Skin epidermis (tissue), 12 donors: ENCODE results near the gene DLX3.
"Not testable (repeated sequence)": the region's sequence is repeated elsewhere in the genome, so short reads cannot be mapped to it uniquely, and the experiment has no call there.

Experiments
- H3K27ac ChIP-seq, 21 experiments: fragments of 200-600 bp; sonication (generic) in 11 of 21; one replicate each; pipeline ENCODE4 v1.5.0; 2020; ENCODE audit warnings: mild to moderate bottlenecking in 3 of 21, inconsistent platforms in 2 of 21, moderate library complexity in 2 of 21
- H3K4me3 ChIP-seq, 7 experiments: fragments of 200-600 bp; sonication (generic) in 2 of 7; one replicate each; pipeline ENCODE4 v1.5.0; 2020; ENCODE audit warnings: inconsistent platforms in 2 of 7, mild to moderate bottlenecking in 2 of 7, moderate library complexity in 1 of 7

The DLX3 gene

GRCh38 chr17:49995055-49995738 is at the start of gene DLX3:
Gene DLX3, minus strand, starts transcription at chr17:49995224. Its CDS starts 226 bp downstream, at chr17:49994998.
- peak within 1 kb of the TSS; percentile 33 to 56 (median 39) for H3K4me3 ChIP-seq
- H3K27ac ChIP-seq: peak within 1 kb of the TSS in 17 of 21 experiments; percentile 4 to 79 (median 63)

DNA sequence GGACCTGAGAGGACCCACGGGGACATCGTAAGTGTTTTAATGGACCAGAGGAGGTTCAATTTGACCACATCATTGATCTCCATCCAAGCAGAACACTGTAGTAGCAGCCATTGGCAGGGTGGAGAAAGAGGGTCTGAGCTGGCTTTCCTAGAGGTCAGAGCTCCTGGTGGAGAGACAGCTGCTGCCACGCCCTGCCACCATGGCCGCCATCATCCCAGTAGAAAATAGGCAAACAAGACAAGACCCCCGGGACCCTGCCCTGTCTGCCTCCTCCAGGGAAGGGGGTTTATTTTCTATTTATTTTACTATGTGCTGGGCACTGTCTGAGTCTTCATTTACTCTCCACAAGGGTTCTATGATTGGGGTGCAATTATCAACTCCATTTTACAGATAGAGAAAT is 49.5 kb upstream of the DLX3 start:
- Histone ChIP-seq H3K27ac (no peak overlapping the region), H3K4me3 (no peak overlapping the region)

DNA sequence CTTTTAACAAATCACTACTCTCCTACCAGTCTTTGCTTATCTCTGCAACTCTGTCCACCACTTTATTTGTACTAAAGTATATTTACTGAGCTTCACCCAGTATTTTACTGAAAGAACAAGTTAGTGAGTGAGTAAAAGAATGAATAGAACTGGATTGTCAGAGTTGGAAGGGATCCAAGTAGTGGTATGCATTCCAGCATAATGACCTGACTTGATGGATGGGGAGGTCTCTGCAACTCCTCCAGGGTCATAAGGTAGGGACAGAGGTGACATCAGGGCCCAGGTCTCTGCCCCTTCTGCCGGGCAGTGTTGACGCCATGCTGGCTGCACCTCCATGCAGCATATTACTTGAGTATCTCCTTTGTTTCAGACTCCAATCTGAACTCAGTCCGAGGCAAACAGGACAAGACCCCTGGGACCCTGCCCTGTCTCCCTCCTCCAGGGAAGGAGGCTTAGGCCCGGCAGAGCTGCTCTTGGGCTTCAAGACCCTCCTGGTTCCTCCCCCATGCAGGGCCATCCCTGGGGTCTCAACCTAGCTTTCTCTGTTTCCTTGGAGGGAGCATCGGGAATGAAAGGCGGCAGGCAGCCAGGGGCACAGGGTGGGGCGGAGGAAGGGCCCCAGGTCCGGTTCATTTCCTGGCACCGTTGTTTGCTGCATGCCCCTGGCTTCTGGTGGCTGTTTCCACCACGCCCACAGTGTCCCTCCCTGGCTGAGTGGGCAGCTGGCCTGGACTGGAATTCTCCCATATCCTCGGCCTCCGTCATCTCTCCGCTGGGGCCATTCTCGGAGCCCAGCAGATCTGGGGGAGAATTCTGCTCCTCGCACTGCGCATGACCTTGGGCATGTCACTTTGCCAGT is 48.5 kb upstream of the DLX3 start:
- no peak overlapping the region for H3K4me3 ChIP-seq
- H3K27ac ChIP-seq: peak overlapping the region in 3 of 21 experiments; percentile 27 to 45 (median 43)

- H3K27ac ChIP-seq: no peak overlapping the region
Observed at GRCh38 chr17:50042211-50042610, 47.2 kb upstream of the DLX3 start.

DNA sequence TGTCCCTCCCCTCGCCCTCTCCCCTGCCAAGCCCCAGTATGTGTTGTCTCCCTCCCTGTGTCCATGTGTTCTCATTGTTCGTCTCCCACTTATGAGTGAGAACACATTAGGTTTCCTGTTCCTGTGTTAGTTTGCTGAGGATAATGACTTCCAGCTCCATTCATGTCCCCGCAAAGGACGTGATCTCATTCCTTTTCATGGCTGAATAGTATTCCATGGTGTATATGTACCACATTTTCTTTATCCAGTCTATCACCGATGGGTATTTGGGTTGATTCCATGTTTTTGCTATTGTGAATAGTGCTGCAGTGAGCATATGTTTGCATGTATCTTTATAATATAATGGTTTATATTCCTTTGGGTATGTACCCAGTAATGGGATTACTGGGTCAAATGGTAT is 45.5 kb upstream of the DLX3 start:
- H3K4me3 ChIP-seq, H3K27ac ChIP-seq: not testable (repeated sequence)

More at GRCh38 chr17:50042211-50042610, 47.2 kb upstream of the DLX3 start:
- H3K4me3 ChIP-seq: no peak overlapping the region

DNA sequence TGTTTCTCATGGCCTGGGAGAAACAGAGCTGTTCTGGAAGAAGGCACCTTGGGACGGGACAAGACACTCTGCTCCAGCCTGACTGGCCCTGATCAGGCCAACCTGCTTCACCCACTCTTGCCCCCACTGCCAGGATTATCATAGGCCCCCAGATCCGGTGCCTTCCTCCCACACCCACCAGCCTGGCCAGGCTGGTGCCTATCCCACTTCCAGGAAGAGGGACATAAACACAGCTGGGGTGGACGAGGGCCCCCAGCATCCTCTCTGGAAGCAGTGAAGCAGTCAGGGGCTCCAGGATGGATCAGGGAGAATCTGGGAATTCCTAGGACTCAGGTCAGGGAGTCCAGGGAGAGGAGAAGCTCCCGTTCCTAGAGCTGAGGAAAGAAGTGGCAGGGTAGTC is 44.0 kb upstream of the DLX3 start:
- no peak overlapping the region for H3K4me3 ChIP-seq
- H3K27ac ChIP-seq: no peak overlapping the region

GRCh38 chr17:50037321-50038107 is 42.5 kb upstream of the DLX3 start:
- H3K27ac ChIP-seq: peak overlapping the region in 2 of 21 experiments; percentile 17 to 51
- no peak overlapping the region for H3K4me3 ChIP-seq

GRCh38 chr17:50036455-50037261 is 41.6 kb upstream of the DLX3 start:
- no peak overlapping the region for H3K4me3 ChIP-seq
- peak overlapping the region in 1 of 21 experiments; percentile 51 for H3K27ac ChIP-seq

DNA sequence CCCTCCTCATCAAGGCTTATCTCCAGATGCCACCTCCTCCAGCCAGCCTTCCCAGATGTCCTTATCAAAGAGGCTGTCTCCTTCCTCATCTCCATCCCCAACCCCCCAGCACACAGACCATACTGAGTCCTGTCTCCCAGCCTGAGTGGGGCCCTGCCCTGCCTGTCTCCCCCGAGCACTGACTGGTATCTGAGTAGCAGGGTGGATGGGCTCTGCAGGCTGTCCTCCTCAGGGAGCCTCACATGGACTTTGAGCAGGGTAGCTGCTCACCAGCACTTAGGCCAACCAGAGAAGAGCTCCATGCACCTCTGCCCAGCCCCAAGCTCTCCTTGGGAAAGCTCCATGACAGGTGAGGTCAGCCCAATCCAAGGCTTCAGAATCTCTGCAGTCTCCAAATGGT is 40.9 kb upstream of the DLX3 start:
- H3K4me3 ChIP-seq: no peak overlapping the region
- no peak overlapping the region for H3K27ac ChIP-seq

GRCh38 chr17:50035421-50035879 is 40.4 kb upstream of the DLX3 start:
- Histone ChIP-seq H3K4me3 (no peak overlapping the region), H3K27ac (no peak overlapping the region)

GRCh38 chr17:50034498-50035364 is 39.7 kb upstream of the DLX3 start:
- Histone ChIP-seq H3K4me3 (no peak overlapping the region), H3K27ac (no peak overlapping the region)

DNA sequence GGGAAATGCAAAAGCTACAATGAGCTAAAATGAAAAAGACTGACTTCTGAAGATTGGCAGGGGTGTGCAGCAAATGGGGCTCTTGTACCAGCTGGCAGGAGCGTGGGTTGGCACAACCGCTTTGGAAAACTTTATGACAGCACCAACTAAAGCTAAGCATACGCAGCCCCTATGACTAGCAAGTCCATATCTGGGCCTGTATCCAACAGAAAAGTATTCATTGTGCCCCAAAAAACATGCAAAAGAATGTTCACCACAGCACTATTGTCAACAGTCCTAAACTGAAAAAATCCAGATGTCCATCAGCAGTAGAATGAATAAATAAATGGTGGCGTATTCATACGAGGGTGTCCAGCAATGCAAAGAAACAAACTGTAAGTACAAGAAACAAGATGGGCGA is 38.3 kb upstream of the DLX3 start:
- no peak overlapping the region for H3K27ac ChIP-seq
- H3K4me3 ChIP-seq: no peak overlapping the region

GRCh38 chr17:50029185-50029584 is 34.2 kb upstream of the DLX3 start:
- Histone ChIP-seq H3K4me3 (no peak overlapping the region), H3K27ac (peak overlapping the region in 2 of 21 experiments; percentile 46 to 75)

DNA sequence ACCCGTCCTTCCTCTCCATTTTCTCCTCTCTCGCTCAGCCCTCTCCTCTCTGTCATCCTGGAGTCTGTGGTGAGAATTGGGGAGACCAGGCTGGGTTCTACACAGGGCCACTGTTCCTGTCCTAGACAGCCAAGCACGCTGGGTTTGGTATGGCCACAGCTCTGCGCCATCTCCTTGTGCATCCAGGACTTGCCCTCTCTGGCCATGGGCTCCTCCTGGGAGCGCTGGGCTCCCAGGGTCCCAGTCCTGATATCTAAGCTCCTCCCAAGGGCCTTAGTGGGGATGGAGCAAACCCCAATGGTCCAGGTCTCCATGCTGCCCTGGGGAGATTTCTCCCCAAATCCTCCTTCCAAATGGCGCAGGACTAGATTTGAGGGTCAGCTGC is 33.7 kb upstream of the DLX3 start:
- Histone ChIP-seq H3K4me3 (no peak overlapping the region), H3K27ac (peak overlapping the region in 8 of 21 experiments; percentile 18 to 75 (median 49))

DNA sequence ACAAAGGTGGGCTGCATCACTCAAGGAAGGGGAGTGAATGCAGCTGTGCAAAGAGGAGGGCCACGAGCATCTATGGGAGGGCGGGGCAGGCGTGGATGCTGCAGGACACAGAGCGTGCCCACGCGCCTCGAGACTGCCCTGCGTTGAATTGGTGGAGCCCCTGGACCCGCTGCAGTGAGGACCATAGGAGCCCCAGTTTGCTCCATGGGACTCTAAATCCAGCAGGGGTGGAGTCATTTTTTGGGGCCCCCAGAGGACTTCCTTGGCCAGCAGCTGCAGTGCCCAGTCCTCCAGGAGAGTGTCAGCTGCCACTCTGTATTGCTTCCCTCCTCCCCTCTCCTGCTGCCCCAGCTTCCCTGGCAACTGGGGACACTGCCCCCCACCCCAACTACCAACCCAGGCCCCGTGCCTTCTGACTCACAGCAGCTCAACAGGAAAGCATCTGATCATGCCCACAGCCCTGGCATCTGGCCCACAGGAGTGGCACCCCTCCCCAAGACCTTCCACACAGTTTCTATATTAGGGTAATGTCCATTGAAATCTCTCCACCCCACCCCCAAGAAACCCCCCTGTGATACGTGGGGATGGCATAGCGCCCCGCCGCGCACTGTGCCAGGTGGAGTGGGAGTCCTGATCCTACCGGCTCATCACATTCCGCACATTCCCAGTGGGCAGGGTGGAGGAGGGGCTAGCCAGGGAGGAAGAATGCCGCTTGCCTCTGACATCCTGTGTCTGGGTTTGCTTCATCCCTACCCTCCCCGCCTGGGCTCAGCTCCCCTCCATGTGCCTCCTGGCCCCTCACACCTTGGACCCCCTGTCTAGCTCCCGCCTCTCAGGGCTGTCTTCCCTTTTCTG is 33.1 kb upstream of the DLX3 start:
- peak overlapping the region in 10 of 21 experiments; percentile 18 to 75 (median 48) for H3K27ac ChIP-seq
- H3K4me3 ChIP-seq: no peak overlapping the region

- peak overlapping the region in 14 of 21 experiments; percentile 0 to 72 (median 52) for H3K27ac ChIP-seq
- H3K4me3 ChIP-seq: peak overlapping the region in 4 of 7 experiments; percentile 9 to 28 (median 11)
Observed at GRCh38 chr17:50027172-50027880, 32.3 kb upstream of the DLX3 start.

DNA sequence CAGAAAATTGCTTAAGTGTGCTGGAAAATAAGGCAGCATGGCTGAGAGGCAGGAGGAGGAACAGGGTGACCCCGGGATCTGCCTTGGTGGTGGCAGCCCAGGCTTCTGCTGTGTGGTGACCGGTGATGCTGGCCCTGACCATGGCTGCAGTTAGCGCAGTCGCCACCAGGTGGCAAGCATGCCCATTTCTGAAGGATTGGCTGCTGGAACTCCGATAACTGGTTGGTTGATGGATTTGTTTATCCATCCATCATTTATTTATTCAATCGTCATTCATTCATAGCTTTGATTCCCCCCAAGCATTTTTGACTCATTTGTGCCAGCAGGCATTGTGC is 31.8 kb upstream of the DLX3 start:
- Histone ChIP-seq H3K4me3 (peak overlapping the region in 4 of 7 experiments; percentile 9 to 28 (median 11)), H3K27ac (peak overlapping the region in 5 of 21 experiments; percentile 33 to 52 (median 52))
